HG03354 (cell line): ENCODE results near the gene CLHC1.
A peak's percentile ranks its signal among the peaks of the same experiment; 100 is the strongest.

Experiments used
- ATAC-seq: cut with Tn5 transposase; IDR thresholded peaks from one replicate; pipeline ENCODE4 v1.9.1; 2021; ENCODE audit warnings: mild to moderate bottlenecking; ENCODE audit not compliant: unreplicated experiment, poor library complexity, severe bottlenecking

The CLHC1 gene

GRCh38 chr2:55175254-55176093 lies 56.6 kb downstream of the CLHC1 start:
- ATAC-seq = peak; percentile 75

GRCh38 chr2:55173438-55174054 lies 58.5 kb downstream of the CLHC1 start:
- no peak for ATAC-seq

GRCh38 chr2:55169915-55170314 lies 62.2 kb downstream of the CLHC1 start:
- ATAC-seq = no peak

DNA sequence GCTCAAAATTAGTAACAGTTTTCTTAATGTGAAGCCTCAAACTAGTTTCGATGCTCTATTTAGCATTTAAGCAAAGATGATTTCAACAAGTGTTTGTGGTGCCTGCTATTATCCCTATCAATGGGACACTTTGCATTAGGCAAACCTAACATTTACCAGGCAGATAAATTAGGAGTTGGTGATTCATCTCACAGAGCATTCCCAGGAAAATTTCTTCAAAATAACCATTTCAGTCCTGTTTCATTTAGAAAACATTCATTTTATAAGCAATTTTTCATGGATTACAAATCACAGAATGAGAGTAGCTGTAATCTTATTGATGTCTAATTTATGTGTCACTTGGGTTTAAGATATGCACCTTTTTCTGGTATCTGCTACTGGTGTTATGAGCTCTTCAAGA lies 62.7 kb downstream of the CLHC1 start:
- no peak for ATAC-seq

DNA sequence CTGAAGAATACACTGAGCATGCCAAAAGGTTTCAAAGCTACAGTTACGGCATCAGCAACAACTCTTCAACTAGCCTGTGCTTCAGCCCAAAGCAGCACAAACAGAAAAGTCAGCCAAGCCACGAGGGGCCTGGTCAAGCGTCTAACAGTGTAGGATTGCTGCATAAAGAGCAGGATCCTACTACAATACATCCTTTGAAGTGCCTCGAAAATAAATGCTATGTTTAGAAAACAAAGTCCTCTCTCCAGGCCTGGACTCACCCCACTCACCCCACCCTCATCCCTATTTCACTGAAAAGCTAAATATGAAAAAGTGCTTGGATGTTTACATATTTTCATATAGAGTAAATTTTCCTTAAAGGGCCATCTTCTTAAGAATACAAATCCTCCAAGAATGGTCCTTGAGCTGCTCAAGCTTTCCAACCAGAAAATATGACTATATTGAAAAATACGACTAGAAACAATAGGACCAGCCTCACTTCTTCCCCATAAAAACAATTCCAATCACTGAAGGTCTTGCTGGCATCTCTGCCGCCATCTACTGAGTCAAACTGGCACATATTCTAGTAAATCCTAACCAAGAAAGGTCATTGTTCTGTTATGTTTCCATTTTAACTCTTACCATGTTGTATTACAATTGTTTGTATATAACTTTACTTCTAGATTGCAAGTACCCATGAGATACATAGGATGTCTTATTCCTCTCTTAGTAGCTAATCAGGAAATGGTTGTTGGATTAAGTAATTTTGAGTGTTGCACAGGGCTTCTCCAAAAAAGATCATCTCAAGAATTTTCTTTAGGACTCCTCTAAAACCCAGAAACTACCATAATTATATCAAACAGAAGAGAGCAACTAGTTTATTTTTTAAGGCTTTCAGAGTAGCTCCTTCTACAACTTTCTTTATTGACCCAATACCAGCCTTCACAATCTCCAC lies 63.6 kb downstream of the CLHC1 start:
- peak; percentile 66 for ATAC-seq

DNA sequence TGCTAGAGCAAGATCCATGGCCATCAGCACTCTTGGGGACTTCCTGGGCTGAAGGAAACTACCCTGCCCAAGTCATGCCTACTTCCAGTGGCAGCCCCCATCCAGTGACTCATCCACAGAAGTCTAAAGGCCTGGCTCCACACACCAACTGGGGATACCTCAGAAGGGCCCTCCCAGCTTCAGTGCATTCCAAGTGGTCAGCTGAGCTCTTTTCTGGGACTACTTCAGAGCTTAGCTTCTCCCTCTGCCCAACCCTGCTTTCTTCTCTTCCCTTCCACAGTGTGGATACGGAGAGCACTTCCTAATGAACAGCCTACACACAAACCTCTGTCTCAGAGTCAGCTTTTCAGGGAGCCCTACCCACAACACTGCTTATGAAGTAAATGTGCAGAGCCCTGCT lies 66.5 kb downstream of the CLHC1 start:
- no peak for ATAC-seq

DNA sequence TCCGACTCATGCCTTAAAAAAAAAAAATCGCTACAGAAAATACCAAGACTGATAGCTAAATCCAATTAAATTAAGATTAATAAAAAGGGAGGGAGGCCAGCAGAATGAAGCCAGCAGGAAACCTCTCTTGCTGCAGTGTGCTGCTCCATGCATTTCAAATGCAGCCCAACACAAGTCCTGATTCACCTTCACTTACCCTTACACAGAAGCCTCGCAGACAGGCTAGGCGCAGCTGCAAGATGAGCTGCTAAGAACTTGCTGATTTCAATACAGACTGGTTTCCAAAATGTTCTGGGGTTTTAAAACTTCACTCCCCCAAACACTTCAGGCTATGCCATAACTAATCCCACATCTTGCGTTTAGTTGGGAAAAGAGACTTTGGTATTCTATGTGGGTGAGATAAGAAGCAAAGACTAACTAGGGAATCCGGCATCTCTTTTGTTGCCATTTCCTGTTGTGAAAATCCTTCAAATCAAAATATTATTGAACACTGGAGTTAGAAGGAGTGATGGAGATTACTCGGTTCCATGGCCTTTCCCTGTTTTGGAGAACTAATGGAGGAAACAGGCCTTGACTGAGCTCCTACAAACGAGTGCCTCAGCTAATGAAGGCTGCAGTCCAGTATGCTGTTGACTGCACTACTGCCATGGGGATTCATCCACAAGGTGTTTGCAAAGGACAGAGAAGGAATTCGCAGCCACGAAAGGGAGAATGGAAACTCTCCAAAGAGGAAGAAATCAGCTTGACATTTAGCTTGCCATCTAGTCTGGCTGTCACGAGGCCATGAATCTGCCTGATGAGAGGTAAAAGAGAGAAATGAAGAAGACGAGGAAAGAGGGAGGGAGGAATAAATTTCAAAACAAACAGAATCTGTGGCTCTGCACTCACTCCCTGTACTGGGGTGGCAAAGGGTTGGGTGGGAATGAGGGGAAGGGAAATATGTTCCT lies 67.3 kb downstream of the CLHC1 start:
- no peak for ATAC-seq

DNA sequence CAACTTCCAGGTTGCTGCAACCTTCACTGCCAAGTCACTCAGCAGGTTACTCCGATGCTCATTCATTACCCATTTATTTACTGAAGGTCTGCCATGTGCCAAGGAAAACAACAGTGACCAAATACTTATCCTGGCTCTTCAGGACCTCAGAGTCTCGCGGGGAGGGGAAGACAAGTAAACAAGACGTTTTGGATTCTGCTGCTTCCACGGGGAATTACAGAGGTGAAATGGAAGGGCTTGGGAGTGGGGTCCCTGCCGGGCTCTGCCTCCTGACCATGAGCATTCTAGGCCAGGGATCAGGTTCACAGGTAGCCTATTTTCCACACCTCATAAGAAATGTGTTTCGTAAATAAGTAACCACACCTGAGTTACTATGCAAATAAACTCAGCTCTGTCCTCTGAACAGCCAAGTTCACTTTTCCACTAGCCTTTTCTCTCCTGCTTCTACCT lies 68.1 kb downstream of the CLHC1 start:
- no peak for ATAC-seq

DNA sequence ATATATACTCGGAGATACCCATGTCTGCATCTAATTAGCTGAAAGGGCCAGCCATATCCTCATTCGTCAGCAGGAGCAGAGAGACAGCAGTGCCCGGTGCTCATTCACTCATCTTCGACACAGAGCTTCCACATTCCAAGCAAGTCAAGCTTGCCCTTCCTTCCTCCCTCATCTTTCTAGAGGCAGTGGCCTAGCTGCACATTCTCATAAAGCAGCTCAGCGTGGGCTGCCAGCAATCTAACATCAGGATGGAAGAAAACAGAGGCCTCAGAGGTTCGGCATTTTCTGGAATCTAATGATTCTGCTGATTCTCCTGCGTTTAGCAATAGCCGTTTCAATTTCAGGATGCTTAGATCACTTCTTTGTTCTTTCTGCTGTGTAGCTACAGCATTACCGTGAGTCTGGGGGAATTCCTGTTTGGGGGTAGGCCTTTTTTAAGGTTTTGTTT lies 68.8 kb downstream of the CLHC1 start:
- no peak for ATAC-seq

GRCh38 chr2:55162284-55163006 lies 69.6 kb downstream of the CLHC1 start:
- ATAC-seq = no peak

- no peak for ATAC-seq
These were observed 70.5 kb downstream of the CLHC1 start for GRCh38 chr2:55161295-55162210.

DNA sequence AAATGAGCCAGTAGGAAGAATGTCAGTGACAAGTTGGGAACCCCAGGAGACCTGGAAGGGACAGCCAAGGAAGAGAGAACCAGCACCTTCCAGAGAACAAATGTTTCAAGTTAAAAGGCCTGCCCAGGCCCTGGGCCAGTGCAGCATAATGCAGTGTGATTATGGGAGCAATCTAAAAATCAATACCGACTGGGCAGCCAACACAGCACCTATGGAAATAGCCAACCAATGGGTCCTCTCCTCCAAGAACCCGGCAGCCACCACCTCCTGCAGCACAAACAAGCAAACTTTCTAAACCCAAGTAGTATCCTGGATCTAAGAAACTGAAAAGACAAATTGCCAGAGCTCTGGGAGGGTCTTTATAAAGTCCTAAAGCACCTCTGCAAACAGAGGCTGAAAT lies 71.7 kb downstream of the CLHC1 start:
- ATAC-seq = no peak

- ATAC-seq = no peak
These were observed 72.3 kb downstream of the CLHC1 start for GRCh38 chr2:55159752-55160151.

DNA sequence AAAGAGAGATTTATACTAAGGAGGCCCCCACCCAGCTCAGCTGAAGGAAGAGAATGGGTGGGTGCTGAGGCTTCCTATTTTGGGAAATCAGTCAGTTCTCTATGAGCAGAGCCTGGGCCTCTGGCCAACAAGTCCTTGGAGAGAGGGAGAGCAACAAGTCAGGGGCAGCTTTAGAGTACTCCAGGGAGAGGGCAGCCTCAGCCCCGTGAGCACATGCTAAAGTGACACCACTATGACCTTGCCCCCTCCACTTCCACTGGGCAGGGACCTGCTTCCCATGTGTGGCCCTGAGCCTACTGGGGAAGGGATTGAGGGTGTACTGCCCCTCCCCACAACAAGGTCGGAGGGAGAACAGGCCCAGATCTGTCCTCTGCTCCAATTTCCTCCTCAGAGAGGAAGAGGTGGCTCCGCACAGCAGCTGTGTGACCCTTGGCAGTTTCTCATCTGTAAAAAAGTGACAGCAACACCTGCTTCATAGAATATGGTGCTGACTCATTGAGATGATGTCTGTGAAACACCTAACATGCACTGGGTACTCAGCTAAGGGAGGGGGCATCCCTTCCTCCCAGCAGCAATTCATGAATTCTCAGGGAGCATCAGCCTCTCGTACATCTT lies 72.9 kb downstream of the CLHC1 start:
- peak; percentile 91 for ATAC-seq

- no peak for ATAC-seq
These were observed 73.8 kb downstream of the CLHC1 start for GRCh38 chr2:55158111-55158814.

DNA sequence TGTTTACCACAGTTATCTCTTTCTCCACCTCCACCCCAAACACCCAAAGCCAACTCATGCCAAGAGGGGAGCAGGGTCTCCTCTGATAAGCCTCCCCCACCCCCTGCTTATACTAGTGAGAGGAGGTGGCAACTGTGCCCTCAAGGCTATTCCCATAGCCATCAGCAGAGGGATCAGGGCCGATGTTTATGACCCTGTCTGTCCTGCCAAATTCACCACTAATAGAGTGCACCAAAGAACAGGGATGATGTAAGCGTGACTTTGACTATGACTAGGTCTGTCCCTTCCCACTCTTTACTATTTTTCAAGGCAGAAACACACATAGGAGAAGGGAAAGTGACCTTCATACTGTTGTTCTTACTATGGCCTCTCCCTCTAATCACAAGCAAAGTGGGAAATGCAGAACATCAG lies 74.6 kb downstream of the CLHC1 start:
- no peak for ATAC-seq
